ENCODE results near the gene FLT3LG. TPM values are rescaled to one million over a fixed set of nuclear protein-coding genes. Genes with fewer than 3 reads are reported as not detected.

The FLT3LG gene
- total and polyA plus RNA-seq, 2 of the 8 experiments (the other 6 are each of a cell fraction or from before 2014, with no cell fraction given) = 1.6 to 3.2 TPM

DNA sequence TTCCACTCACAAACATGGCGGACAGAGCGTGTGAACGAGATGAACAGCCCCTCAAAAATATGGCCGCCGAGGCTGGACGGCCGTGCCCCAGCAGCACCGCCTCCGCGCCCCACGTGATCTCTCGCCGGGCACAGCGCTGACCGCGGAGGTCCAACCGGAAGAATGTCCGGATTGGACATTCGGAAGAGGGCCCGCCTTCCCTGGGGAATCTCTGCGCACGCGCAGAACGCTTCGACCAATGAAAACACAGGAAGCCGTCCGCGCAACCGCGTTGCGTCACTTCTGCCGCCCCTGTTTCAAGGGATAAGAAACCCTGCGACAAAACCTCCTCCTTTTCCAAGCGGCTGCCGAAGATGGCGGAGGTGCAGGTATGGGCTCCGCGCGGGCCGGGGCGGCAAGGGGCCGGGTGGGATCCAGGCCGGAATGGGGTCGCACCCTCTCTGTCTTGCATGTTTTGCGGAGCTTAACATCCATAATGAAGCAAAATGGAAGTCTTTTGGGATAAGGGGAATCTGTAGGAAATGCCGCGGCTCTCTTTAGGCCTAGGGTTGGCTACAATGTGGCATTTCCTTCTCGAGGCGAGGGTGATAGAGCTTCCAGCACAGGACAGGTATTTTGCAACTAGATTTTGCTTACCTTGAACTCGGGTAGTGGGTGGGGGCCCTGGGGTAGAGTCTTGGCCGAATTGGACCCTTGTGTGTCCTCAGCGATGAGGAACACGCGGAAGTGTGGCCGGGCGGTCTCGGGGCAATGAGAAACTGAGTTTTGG is 13.4 kb downstream of the FLT3LG start, which contains the start of gene RPL13A (continued):
- TF ChIP-seq TAF1 (IDR thresholded peaks at IDR 0.05; ENCODE audit: low read depth, low read length) (peak; percentile 100), POU5F1 (IDR thresholded peaks at IDR 0.05; ENCODE audit: low read depth, low read length) (no peak)

Measured in H1 (cell line).